Psoas muscle (tissue), 8 donors: ENCODE measurements around the gene SEMA4D. TPM values are rescaled to one million over a fixed set of nuclear protein-coding genes. Genes with fewer than 3 reads are reported as not detected.

Experiments
- ATAC-seq, 4 donors: fragments of 200-7000 bp; cut with Tn5 transposase; one replicate each; pipeline ENCODE4 v1.9.1; 2020; ENCODE audit warnings: moderate library complexity in 3 of 4, mild to moderate bottlenecking in 2 of 4
- DNase-seq, 2 donors: peaks; one replicate each; pipeline ENCODE4 v3.0.0-alpha.2; 2020
- H3K27ac ChIP-seq: fragments of 200-600 bp; one replicate; pipeline ENCODE4 v1.8.0; 2022
- H3K27me3 ChIP-seq, 3 donors: fragments of 200-600 bp in 1 of 3; one replicate each; pipeline versions ENCODE4 v1.6.1 to v1.8.0; 2013 to 2022; ENCODE audit warnings: low read length in 2 of 3, mild to moderate bottlenecking in 2 of 3, moderate library complexity in 1 of 3; ENCODE audit not compliant: insufficient read depth in 3 of 3
- H3K36me3 ChIP-seq, 2 donors: fragments of 200-600 bp in 1 of 2; one replicate each; pipeline versions ENCODE4 v1.6.1 to v1.8.0; 2013 to 2022; ENCODE audit warnings: low read depth in 1 of 2, mild to moderate bottlenecking in 1 of 2, moderate library complexity in 1 of 2; ENCODE audit not compliant: insufficient read depth in 1 of 2
- H3K4me1 ChIP-seq: fragments of 200-600 bp; one replicate; pipeline ENCODE4 v1.8.0; 2022
- H3K4me3 ChIP-seq: fragments of 200-600 bp; one replicate; pipeline ENCODE4 v1.8.0; 2022; ENCODE audit warnings: mild to moderate bottlenecking
- H3K9me3 ChIP-seq: fragments of 200-600 bp; one replicate; pipeline ENCODE4 v1.8.0; 2022
- WGBS, 3 donors: extraction: QIAGEN DNeasy Blood & Tissue Kit; methylation state at CpG; one replicate each; pipeline versions ENCODE4 v1.1.6 to v1.1.7; 2013; 5-methylcytosine and 5-hydroxymethylcytosine counted together
- intact Hi-C, 2 donors: fragments of 100-400 bp; cut with DNase I; formaldehyde crosslinking; loops; one replicate each; pipeline versions ENCODE4 v1.11.0 to v1.14.2; 2022
- polyA plus RNA-seq, 3 donors: library from polyadenylated mRNA; stranded (reverse); fragments of 200-250 nt; gene quantifications; one replicate each; pipeline ENCODE4 v1.2.3, GENCODE V29; 2013
- total RNA-seq, 4 donors: library from RNA; stranded (reverse); fragmentation: NEBNext Ultra II Directional in 2 of 4; extraction: Animal tissue kit (Norgen Biotek cat#: 25700) in 2 of 4; gene quantifications; one replicate each; pipeline versions ENCODE4 v1.2.1 to v1.2.4, GENCODE V29; 2021 to 2023
- TF ChIP-seq, protein P1 (sequence below): fragments of 200-600 bp; IDR thresholded peaks from one replicate; pipeline ENCODE4 v1.8.0; 2022; ENCODE audit warnings: antibody characterized with exemption
- donor health status: healthy with polysubstance abuse.
- donor health status: DM: no; HTN: no; CAD: no; lungs with moderate emphysema.
- donor health status: Bipolar disorder and iron deficiency.
- donor health status: healthy.
- donor health status: DM: yes; HTN: yes; CAD: no.
- donor health status: DM: no; HTN: no; CAD: no.
- donor health status: DM: no; HTN: no; CAD: no.
- donor health status: DM: yes; HTN: yes; CAD: no.

The SEMA4D gene
- total and polyA plus RNA-seq, 7 donors = 9.3 to 111 (median 32.1) TPM

DNA sequence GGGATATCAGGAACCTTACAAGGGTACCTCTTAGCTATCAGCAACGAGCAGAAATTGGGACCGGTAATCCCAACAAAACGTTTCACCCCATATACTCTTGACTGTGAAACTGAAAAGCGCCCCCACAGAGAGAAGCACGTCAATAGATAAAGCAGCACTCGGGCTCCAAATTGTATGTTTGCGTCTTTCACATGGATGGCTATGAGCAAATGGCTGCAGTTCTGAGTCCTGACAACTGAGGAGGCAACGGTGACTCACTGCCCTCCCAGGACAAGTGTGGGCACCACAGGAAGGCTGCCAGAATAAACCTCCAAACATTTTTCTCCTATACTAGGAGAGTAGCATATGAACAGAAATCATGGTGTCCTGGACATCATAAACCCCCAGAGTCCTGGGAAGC lies 36.6 kb downstream of the SEMA4D start:
- no peaks in the 10 kb centered on the region for H3K27me3 ChIP-seq
- no peak overlapping the region for H3K4me3 ChIP-seq
- WGBS, 3 donors = 69 to 74% (median 74%) methylated on average over 8 of the region's 8 CpGs
- no peak overlapping the region for H3K27ac ChIP-seq
- ATAC-seq = peak; percentile 71 to 83 (median 76)
- intact Hi-C loops = no loop called here
- H3K9me3 ChIP-seq = no peaks in the 10 kb centered on the region
- peaks cover 0 to 7% of the 10 kb centered on the region in 2 donors for H3K36me3 ChIP-seq
- no peak for DNase-seq
- TF ChIP-seq, protein P1, sequence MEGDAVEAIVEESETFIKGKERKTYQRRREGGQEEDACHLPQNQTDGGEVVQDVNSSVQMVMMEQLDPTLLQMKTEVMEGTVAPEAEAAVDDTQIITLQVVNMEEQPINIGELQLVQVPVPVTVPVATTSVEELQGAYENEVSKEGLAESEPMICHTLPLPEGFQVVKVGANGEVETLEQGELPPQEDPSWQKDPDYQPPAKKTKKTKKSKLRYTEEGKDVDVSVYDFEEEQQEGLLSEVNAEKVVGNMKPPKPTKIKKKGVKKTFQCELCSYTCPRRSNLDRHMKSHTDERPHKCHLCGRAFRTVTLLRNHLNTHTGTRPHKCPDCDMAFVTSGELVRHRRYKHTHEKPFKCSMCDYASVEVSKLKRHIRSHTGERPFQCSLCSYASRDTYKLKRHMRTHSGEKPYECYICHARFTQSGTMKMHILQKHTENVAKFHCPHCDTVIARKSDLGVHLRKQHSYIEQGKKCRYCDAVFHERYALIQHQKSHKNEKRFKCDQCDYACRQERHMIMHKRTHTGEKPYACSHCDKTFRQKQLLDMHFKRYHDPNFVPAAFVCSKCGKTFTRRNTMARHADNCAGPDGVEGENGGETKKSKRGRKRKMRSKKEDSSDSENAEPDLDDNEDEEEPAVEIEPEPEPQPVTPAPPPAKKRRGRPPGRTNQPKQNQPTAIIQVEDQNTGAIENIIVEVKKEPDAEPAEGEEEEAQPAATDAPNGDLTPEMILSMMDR = no peak
- H3K4me1 ChIP-seq = peaks cover 30% of the 10 kb centered on the region

DNA sequence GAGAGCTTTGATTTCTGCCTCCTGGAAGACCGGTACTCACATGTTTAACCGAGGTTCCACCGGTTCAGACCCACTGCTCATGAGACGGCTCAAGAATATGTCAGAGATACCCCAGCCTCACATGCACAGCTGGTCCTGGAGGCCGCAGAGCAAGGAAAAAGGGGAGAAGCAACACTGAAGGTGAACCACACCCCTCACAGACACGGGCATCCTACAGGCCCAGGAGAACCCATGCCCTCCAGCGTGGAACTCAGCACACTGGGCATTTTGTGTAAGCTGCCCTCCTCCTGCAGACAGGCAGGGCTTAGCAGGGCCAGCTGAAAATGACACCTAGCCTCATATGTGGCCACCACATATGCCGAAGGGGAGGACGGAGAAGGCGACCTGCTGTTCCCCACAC lies 37.4 kb downstream of the SEMA4D start:
- intact Hi-C loops = no loop called here
- H3K27ac ChIP-seq = no peak overlapping the region
- no peak overlapping the region for H3K4me3 ChIP-seq
- peaks cover 0 to 3% of the 10 kb centered on the region in 2 donors for H3K36me3 ChIP-seq
- H3K27me3 ChIP-seq = no peaks in the 10 kb centered on the region
- DNase-seq = no peak
- no peak for ATAC-seq
- H3K4me1 ChIP-seq = peaks cover 30% of the 10 kb centered on the region
- no peaks in the 10 kb centered on the region for H3K9me3 ChIP-seq
- WGBS, 3 donors = 87 to 93% (median 91%) methylated on average over 10 of the region's 10 CpGs
- TF ChIP-seq, protein P1 = no peak

DNA sequence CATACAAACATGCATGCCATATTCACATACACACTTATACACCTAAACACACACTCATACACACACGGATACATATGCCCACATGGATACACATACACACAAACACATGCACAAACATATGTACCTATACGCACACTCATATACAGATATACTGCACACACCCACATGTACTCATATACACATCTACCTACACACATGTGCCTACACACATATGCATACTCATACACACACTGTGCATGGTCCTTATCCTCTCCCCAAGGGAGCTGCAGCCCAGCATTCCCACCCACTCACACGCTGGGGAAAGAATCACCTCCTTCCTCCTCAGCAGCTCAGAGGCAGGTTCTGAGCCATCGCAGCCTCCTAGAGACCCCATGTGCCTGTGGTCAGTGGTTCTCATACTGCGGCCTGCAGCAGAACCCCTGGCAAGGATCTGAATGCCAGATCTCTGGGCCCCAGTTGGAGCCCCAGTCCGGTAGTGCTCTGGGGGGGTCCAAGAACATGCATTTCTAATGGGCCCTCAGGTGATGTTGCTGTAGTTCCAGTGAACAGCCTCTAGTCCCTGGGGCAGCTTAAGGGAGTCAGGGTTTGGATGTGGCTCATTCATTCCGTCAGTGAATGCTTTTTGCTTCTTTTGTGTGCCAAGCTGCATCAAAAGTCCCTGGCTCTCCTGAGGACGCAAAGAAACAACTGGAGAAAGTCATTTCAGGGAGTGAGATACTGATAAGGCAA lies 39.0 kb downstream of the SEMA4D start:
- H3K27ac ChIP-seq = no peak overlapping the region
- ATAC-seq (no peak), DNase-seq (no peak)
- peaks cover 0 to 9% of the 10 kb centered on the region in 2 donors for H3K36me3 ChIP-seq
- no peaks in the 10 kb centered on the region for H3K27me3 ChIP-seq
- H3K4me3 ChIP-seq = no peak overlapping the region
- peaks cover 25% of the 10 kb centered on the region for H3K4me1 ChIP-seq
- H3K9me3 ChIP-seq = no peaks in the 10 kb centered on the region
- WGBS, 3 donors = 86 to 93% (median 87%) methylated on average over 8 of the region's 8 CpGs
- intact Hi-C loops = no loop called here
- TF ChIP-seq, protein P1 = no peak

DNA sequence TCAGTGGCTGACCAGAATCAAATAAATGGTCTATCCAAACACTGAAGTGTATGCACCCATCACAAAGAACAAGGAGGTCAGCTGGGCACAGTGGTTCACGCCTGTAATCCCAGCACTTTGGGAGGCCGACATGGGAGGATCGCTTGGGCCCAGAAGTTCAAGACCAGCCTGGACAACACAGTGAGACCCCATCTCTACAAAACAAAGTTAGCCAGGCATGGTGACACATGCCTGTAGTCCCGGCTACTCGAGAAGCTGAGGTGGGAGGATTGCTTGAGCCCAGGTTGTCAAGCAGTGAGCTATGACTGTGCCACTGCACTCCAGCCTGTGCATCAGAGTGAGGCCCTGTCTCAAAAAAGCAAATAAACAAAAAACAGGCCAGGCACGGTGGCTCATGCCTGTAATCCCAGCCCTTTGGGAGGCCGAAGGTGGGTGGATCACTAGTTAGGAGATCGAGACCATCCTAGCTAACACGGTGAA lies 40.5 kb downstream of the SEMA4D start:
- Histone ChIP-seq H3K27ac (no peak overlapping the region), H3K36me3 (peaks cover 0 to 9% of the 10 kb centered on the region in 2 donors), H3K9me3 (no peaks in the 10 kb centered on the region), H3K4me1 (peaks cover 24% of the 10 kb centered on the region), H3K4me3 (no peak overlapping the region), H3K27me3 (no peaks in the 10 kb centered on the region)
- intact Hi-C loops = no loop called here
- no peak for ATAC-seq
- TF ChIP-seq, protein P1 = no peak
- 91 to 95% (median 93%) methylated on average over 9 of the region's 9 CpGs for WGBS, 3 donors
- no peak for DNase-seq
